K562 (cell line): ENCODE measurements around the gene PSMB11. TPM values are rescaled to one million over a fixed set of nuclear protein-coding genes. Genes with fewer than 3 reads are reported as not detected.
A peak's percentile ranks its signal among the peaks of the same experiment; 100 is the strongest.

Source experiments
- HDGF ChIP-seq: fragments of 450-650 bp; IDR thresholded peaks from 2 replicates; pipeline ENCODE4 v1.6.1; 2016
- HNRNPH1 ChIP-seq: fragments of 200-400 bp; formaldehyde crosslinking; optimal IDR thresholded peaks from 2 replicates; pipeline ENCODE3; 2017; ENCODE audit warnings: low read depth, mild to moderate bottlenecking, low read length, moderate library complexity
- LARP7 ChIP-seq: fragments of 450-650 bp; IDR thresholded peaks from 2 replicates; pipeline ENCODE4 v1.6.1; 2016
- MED1 ChIP-seq: sonication (generic); formaldehyde crosslinking; IDR thresholded peaks from 2 replicates; pipeline ENCODE4 v1.8.1; 2023; ENCODE audit warnings: missing genetic modification reagents, borderline replicate concordance
- MEIS2 ChIP-seq: fragments of 450-650 bp; IDR thresholded peaks from 2 replicates; pipeline ENCODE4 v1.6.1; 2014; ENCODE audit warnings: mild to moderate bottlenecking; ENCODE audit not compliant: partially characterized antibody
- MYNN ChIP-seq, 2 experiments: sonication (generic); formaldehyde crosslinking in 1 of 2; IDR thresholded peaks; 2 replicates each; pipeline versions ENCODE4 v1.5.0 to v1.6.1; 2016 to 2020; ENCODE audit warnings: antibody characterized with exemption in 1 of 2, missing genetic modification reagents in 1 of 2
- NCOA1 ChIP-seq: fragments of 450-650 bp; IDR thresholded peaks from 2 replicates; pipeline ENCODE4 v1.6.1; 2016; ENCODE audit warnings: low read depth
- NCOR1 ChIP-seq: fragments of 450-650 bp; IDR thresholded peaks from 2 replicates; pipeline ENCODE4 v1.6.1; 2016; ENCODE audit warnings: mild to moderate bottlenecking, moderate library complexity
- OTX1 ChIP-seq: fragments of 450-650 bp; formaldehyde crosslinking; IDR thresholded peaks from 2 replicates; pipeline ENCODE4 v1.4.0; 2022; ENCODE audit warnings: mild to moderate bottlenecking
- RBM39 ChIP-seq: fragments of 200-400 bp; formaldehyde crosslinking; optimal IDR thresholded peaks from 2 replicates; pipeline ENCODE3; 2018; ENCODE audit warnings: low read depth, low read length
- USF2 ChIP-seq: sonication (generic); formaldehyde crosslinking; IDR thresholded peaks from 2 replicates; pipeline ENCODE4 v1.5.0; 2020; ENCODE audit warnings: missing genetic modification reagents
- ZBTB1 ChIP-seq: sonication (generic); formaldehyde crosslinking; IDR thresholded peaks from 2 replicates; pipeline ENCODE4 v1.8.1; 2023; ENCODE audit warnings: missing genetic modification reagents, low read depth, mild to moderate bottlenecking, borderline replicate concordance
- ZNF124 ChIP-seq: sonication (generic); formaldehyde crosslinking; IDR thresholded peaks from 2 replicates; pipeline ENCODE4 v1.8.1; 2022; ENCODE audit warnings: missing genetic modification reagents
- ZNF253 ChIP-seq: fragments of 250-450 bp; sonication (Bioruptor Pico); conservative IDR thresholded peaks from 2 replicates; pipeline ENCODE4 v1.6.1; 2021; ENCODE audit warnings: mild to moderate bottlenecking
- ZNF436 ChIP-seq: fragments of 250-450, 450-650 bp; sonication (Bioruptor Pico); formaldehyde crosslinking; IDR thresholded peaks from 2 replicates; pipeline ENCODE4 v1.7.0; 2020; ENCODE audit warnings: mild to moderate bottlenecking
- ZNF444 ChIP-seq: fragments of 250-450 bp; sonication (Bioruptor Pico); IDR thresholded peaks from 2 replicates; pipeline ENCODE4 v1.4.0; 2020; ENCODE audit warnings: mild to moderate bottlenecking, moderate library complexity
- ZNF695 ChIP-seq: fragments of 450-650 bp; formaldehyde crosslinking; IDR thresholded peaks from 2 replicates; pipeline ENCODE4 v1.4.0; 2020; ENCODE audit warnings: mild to moderate bottlenecking, moderate library complexity
- ZNF717 ChIP-seq: fragments of 250-450 bp; sonication (Bioruptor Pico); IDR thresholded peaks from 2 replicates; pipeline ENCODE4 v1.5.0; 2021
- polyA plus RNA-seq, 8 experiments: library from polyadenylated mRNA; depleted of rRNA in 4 of 8; stranded (reverse) in 5 of 8; unstranded in 3 of 8; fragments of >200 nt; fragmentation: Nextera tagmentation in 2 of 8; fragmentation: Illumina TruSeq in 1 of 8; extraction: Ambion mirVana in 2 of 8; extraction: Trizol in 1 of 8; gene quantifications; 2 replicates each; pipeline versions ENCODE4 v1.2.1 to v1.2.3, GENCODE V29; 2011 to 2014; ENCODE audit warnings: inconsistent platforms in 1 of 8, missing spikeins in 1 of 8
- total RNA-seq, 7 experiments: library from RNA; depleted of rRNA in 6 of 7; stranded (reverse); fragments of >200 nt in 6 of 7; fragmentation: Illumina TruSeq in 2 of 7; extraction: Trizol in 2 of 7; gene quantifications; 2 replicates each; pipeline versions ENCODE4 v1.2.1 to v1.2.3, GENCODE V29; 2011 to 2021; ENCODE audit warnings: low replicate concordance in 1 of 7
- TF ChIP-seq, protein P1 (sequence below): fragments of 250-450 bp; sonication (Bioruptor Pico); IDR thresholded peaks from 2 replicates; pipeline ENCODE4 v1.4.0; 2020; ENCODE audit warnings: mild to moderate bottlenecking, moderate library complexity, borderline replicate concordance
- TF ChIP-seq, protein P2 (sequence below): sonication (generic); formaldehyde crosslinking; IDR thresholded peaks from 2 replicates; pipeline ENCODE4 v1.8.0; 2023; ENCODE audit warnings: mild to moderate bottlenecking, missing genetic modification reagents
- TF ChIP-seq, protein P3 (sequence below): sonication (generic); formaldehyde crosslinking; IDR thresholded peaks from 2 replicates; pipeline ENCODE4 v1.8.0; 2023; ENCODE audit warnings: mild to moderate bottlenecking, missing genetic modification reagents

Gene PSMB11
- total and polyA plus RNA-seq, 9 of the 15 experiments (the other 6 are each of a cell fraction or from before 2014, with no cell fraction given), result not detected

GRCh38 chr14:23006188-23006534 is 35.9 kb upstream of the PSMB11 start (continued):
- TF ChIP-seq, protein P1, sequence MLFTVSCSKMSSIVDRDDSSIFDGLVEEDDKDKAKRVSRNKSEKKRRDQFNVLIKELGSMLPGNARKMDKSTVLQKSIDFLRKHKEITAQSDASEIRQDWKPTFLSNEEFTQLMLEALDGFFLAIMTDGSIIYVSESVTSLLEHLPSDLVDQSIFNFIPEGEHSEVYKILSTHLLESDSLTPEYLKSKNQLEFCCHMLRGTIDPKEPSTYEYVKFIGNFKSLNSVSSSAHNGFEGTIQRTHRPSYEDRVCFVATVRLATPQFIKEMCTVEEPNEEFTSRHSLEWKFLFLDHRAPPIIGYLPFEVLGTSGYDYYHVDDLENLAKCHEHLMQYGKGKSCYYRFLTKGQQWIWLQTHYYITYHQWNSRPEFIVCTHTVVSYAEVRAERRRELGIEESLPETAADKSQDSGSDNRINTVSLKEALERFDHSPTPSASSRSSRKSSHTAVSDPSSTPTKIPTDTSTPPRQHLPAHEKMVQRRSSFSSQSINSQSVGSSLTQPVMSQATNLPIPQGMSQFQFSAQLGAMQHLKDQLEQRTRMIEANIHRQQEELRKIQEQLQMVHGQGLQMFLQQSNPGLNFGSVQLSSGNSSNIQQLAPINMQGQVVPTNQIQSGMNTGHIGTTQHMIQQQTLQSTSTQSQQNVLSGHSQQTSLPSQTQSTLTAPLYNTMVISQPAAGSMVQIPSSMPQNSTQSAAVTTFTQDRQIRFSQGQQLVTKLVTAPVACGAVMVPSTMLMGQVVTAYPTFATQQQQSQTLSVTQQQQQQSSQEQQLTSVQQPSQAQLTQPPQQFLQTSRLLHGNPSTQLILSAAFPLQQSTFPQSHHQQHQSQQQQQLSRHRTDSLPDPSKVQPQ (CRISPR knock-in tag), result no peak
- TF ChIP-seq MEIS2 (peak; percentile 39), MED1 (CRISPR knock-in tag) (no peak), ZNF253 (no peak), USF2 (CRISPR knock-in tag) (no peak), MYNN (IDR thresholded peaks at IDR 0.05) (no peak), MYNN (CRISPR knock-in tag; IDR thresholded peaks at IDR 0.05) (no peak), ZNF717 (CRISPR knock-in tag) (no peak), LARP7 (no peak), NCOA1 (no peak), ZNF444 (CRISPR knock-in tag) (no peak), RBM39 (no peak), NCOR1 (no peak), ZNF124 (CRISPR knock-in tag) (no peak), ZNF695 (CRISPR knock-in tag) (no peak), ZNF436 (no peak), ZBTB1 (CRISPR knock-in tag) (no peak), HNRNPH1 (no peak), OTX1 (CRISPR knock-in tag) (no peak), HDGF (no peak)
- TF ChIP-seq, protein P2, sequence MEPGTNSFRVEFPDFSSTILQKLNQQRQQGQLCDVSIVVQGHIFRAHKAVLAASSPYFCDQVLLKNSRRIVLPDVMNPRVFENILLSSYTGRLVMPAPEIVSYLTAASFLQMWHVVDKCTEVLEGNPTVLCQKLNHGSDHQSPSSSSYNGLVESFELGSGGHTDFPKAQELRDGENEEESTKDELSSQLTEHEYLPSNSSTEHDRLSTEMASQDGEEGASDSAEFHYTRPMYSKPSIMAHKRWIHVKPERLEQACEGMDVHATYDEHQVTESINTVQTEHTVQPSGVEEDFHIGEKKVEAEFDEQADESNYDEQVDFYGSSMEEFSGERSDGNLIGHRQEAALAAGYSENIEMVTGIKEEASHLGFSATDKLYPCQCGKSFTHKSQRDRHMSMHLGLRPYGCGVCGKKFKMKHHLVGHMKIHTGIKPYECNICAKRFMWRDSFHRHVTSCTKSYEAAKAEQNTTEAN (CRISPR knock-in tag), result no peak
- TF ChIP-seq, protein P3, sequence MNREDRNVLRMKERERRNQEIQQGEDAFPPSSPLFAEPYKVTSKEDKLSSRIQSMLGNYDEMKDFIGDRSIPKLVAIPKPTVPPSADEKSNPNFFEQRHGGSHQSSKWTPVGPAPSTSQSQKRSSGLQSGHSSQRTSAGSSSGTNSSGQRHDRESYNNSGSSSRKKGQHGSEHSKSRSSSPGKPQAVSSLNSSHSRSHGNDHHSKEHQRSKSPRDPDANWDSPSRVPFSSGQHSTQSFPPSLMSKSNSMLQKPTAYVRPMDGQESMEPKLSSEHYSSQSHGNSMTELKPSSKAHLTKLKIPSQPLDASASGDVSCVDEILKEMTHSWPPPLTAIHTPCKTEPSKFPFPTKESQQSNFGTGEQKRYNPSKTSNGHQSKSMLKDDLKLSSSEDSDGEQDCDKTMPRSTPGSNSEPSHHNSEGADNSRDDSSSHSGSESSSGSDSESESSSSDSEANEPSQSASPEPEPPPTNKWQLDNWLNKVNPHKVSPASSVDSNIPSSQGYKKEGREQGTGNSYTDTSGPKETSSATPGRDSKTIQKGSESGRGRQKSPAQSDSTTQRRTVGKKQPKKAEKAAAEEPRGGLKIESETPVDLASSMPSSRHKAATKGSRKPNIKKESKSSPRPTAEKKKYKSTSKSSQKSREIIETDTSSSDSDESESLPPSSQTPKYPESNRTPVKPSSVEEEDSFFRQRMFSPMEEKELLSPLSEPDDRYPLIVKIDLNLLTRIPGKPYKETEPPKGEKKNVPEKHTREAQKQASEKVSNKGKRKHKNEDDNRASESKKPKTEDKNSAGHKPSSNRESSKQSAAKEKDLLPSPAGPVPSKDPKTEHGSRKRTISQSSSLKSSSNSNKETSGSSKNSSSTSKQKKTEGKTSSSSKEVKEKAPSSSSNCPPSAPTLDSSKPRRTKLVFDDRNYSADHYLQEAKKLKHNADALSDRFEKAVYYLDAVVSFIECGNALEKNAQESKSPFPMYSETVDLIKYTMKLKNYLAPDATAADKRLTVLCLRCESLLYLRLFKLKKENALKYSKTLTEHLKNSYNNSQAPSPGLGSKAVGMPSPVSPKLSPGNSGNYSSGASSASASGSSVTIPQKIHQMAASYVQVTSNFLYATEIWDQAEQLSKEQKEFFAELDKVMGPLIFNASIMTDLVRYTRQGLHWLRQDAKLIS (CRISPR knock-in tag), result no peak
